ENCODE results near the gene NAT9.

DNA sequence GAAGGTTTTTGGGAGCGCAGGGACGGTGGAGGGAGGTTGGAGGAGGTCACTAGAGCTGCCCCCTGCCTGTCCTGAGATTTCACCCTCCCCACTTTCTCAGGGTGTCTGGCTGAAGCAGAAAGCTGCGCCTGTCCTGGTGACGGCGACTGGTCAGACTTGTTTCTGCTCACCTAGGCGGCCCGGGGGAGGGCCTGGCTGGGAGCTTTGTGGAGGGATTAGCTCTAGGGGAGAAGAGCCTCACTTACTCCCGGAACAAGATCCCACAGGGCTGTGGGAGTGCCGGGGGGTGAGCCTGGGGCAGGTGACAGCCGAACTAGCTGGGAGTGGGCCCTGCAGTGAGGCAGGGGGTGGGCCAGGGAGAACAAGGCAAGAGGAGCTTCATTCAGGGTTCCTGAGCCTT lies 16.2 kb downstream of the NAT9 start:
- TF ChIP-seq, protein P1, sequence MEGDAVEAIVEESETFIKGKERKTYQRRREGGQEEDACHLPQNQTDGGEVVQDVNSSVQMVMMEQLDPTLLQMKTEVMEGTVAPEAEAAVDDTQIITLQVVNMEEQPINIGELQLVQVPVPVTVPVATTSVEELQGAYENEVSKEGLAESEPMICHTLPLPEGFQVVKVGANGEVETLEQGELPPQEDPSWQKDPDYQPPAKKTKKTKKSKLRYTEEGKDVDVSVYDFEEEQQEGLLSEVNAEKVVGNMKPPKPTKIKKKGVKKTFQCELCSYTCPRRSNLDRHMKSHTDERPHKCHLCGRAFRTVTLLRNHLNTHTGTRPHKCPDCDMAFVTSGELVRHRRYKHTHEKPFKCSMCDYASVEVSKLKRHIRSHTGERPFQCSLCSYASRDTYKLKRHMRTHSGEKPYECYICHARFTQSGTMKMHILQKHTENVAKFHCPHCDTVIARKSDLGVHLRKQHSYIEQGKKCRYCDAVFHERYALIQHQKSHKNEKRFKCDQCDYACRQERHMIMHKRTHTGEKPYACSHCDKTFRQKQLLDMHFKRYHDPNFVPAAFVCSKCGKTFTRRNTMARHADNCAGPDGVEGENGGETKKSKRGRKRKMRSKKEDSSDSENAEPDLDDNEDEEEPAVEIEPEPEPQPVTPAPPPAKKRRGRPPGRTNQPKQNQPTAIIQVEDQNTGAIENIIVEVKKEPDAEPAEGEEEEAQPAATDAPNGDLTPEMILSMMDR (IDR thresholded peaks at IDR 0.05; ENCODE audit: extremely low read depth in 1 of 2, insufficient read depth in 1 of 2, low read depth in 1 of 2, low read length in 2 of 2), result no peak
- TF ChIP-seq, protein P2, sequence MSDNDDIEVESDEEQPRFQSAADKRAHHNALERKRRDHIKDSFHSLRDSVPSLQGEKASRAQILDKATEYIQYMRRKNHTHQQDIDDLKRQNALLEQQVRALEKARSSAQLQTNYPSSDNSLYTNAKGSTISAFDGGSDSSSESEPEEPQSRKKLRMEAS (IDR thresholded peaks at IDR 0.05; ENCODE audit: insufficient read depth, insufficient read length), result no peak
- no peak for TF ChIP-seq JUN (IDR thresholded peaks at IDR 0.05; ENCODE audit: borderline replicate concordance, insufficient read depth, insufficient read length, low read depth)
- TF ChIP-seq EZH2 (IDR thresholded peaks at IDR 0.05; ENCODE audit: borderline replicate concordance, low read depth, low read length, severe bottlenecking), result no peak
- TF ChIP-seq POLR2A (IDR thresholded peaks at IDR 0.05; ENCODE audit: low read depth, low read length), result no peak

Data from endothelial cell of umbilical vein (primary cell).